ENCODE data around the gene PARVB. TPM values are rescaled to one million over a fixed set of nuclear protein-coding genes. Genes with fewer than 3 reads are reported as not detected.

The PARVB gene
- total RNA-seq, 2 donors from 2014 or later = 4.5 to 11.4 TPM

DNA sequence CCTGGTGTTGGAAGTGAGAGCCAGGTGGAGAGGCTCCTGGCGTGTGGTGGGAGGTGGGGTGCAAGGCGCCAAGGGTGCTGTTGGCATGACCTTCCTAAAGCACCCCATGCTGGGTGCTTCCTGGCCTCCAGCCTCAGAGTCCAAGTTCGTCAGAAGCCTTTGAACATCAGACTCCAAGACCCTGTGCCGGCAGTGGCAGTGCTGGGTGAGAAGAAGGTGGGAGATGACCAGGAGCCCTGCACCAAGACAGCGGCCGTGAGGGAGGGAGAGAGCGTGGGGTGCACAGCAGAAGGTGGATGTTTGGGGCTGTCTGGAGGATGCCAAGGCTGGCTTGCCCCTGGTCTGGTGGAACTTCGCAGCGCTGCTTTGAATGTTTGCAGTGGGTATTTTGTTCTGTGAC, 29.7 kb upstream of the PARVB start:
- TF ChIP-seq, protein P1, sequence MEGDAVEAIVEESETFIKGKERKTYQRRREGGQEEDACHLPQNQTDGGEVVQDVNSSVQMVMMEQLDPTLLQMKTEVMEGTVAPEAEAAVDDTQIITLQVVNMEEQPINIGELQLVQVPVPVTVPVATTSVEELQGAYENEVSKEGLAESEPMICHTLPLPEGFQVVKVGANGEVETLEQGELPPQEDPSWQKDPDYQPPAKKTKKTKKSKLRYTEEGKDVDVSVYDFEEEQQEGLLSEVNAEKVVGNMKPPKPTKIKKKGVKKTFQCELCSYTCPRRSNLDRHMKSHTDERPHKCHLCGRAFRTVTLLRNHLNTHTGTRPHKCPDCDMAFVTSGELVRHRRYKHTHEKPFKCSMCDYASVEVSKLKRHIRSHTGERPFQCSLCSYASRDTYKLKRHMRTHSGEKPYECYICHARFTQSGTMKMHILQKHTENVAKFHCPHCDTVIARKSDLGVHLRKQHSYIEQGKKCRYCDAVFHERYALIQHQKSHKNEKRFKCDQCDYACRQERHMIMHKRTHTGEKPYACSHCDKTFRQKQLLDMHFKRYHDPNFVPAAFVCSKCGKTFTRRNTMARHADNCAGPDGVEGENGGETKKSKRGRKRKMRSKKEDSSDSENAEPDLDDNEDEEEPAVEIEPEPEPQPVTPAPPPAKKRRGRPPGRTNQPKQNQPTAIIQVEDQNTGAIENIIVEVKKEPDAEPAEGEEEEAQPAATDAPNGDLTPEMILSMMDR (IDR thresholded peaks at IDR 0.05) = no peak
- Histone ChIP-seq H3K27me3 (no peaks in the 10 kb centered on the region), H3K4me1 (no peaks in the 10 kb centered on the region), H3K9ac (ENCODE audit: low read depth in 2 of 2, low read length in 2 of 2) (no peak overlapping the region), H3K27ac (no peak overlapping the region), H3K36me3 (peaks cover 4% of the 10 kb centered on the region), H3K4me3 (no peak overlapping the region), H3K9me3 (no peaks in the 10 kb centered on the region)
- DNase-seq = no peak
- intact Hi-C loops (cut with DNase I) = loop anchor here (5.0 kb wide), 1 partner anchor 88 kb away; no protein-coding TSS in a partner anchor

DNA sequence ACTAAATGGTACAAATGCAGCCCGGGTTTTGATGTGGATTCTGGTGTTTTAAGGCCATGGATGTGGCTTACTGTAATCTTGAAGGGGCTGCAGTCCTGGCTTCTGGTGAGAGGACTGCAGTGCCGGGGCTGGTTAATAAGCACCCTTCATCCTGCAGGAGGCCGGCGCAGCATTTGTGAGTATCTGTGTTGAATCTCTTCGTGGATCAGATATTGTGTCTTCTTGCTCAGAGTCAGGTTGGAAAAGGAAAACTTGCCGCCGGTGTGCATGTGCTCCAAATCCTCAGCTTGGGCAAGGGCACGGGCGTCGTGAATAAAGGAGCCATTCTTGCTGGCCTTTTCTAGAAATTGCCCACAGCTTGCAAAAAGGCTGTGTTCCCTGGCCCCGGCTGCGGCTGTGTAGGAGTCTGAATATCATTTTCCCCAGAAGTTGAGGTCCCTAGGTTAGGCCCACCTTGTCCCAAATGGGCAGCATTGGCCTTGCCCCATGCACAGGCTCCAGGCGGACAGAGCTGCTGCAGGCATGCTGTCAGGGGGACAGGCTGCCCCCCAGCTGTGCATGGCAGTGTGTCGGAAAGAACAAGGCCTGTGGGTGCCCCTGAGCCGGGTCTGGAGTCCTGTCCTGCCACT, 28.9 kb upstream of the PARVB start:
- peaks cover 4% of the 10 kb centered on the region for H3K36me3 ChIP-seq
- no peaks in the 10 kb centered on the region for H3K27me3 ChIP-seq
- H3K4me3 ChIP-seq = no peak overlapping the region
- intact Hi-C loops (cut with DNase I) = no loop called here
- TF ChIP-seq, protein P1 (IDR thresholded peaks at IDR 0.05) = no peak
- H3K27ac ChIP-seq = no peak overlapping the region
- H3K9me3 ChIP-seq = no peaks in the 10 kb centered on the region
- no peak overlapping the region for H3K9ac ChIP-seq (ENCODE audit: low read depth in 2 of 2, low read length in 2 of 2)
- H3K4me1 ChIP-seq = no peaks in the 10 kb centered on the region
- DNase-seq = no peak

DNA sequence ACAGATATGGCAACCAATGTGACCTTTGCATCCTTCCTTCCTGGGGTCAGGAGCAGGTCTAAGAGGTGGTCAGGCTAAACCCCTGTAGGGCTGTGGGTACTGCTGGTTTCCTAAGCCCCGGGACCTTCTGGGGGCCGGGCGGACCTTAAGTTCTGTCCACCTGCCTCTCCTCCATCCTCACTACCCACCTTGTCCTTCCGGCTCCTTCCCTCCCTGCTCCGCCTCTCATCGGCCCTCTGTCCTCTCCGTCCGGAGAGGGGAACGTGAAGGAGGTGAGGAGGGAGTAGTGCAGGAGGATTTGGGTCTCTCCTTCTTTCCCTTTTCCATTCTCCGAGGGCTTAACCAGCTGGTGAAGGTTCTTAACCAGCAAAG, 28.3 kb upstream of the PARVB start:
- no peaks in the 10 kb centered on the region for H3K27me3 ChIP-seq
- H3K9me3 ChIP-seq = no peaks in the 10 kb centered on the region
- no peak for DNase-seq
- no peak overlapping the region for H3K27ac ChIP-seq
- TF ChIP-seq, protein P1 (IDR thresholded peaks at IDR 0.05) = no peak
- H3K4me3 ChIP-seq = no peak overlapping the region
- no peaks in the 10 kb centered on the region for H3K4me1 ChIP-seq
- no peak overlapping the region for H3K9ac ChIP-seq (ENCODE audit: low read depth in 2 of 2, low read length in 2 of 2)
- H3K36me3 ChIP-seq = peaks cover 4% of the 10 kb centered on the region
- intact Hi-C loops (cut with DNase I) = no loop called here

DNA sequence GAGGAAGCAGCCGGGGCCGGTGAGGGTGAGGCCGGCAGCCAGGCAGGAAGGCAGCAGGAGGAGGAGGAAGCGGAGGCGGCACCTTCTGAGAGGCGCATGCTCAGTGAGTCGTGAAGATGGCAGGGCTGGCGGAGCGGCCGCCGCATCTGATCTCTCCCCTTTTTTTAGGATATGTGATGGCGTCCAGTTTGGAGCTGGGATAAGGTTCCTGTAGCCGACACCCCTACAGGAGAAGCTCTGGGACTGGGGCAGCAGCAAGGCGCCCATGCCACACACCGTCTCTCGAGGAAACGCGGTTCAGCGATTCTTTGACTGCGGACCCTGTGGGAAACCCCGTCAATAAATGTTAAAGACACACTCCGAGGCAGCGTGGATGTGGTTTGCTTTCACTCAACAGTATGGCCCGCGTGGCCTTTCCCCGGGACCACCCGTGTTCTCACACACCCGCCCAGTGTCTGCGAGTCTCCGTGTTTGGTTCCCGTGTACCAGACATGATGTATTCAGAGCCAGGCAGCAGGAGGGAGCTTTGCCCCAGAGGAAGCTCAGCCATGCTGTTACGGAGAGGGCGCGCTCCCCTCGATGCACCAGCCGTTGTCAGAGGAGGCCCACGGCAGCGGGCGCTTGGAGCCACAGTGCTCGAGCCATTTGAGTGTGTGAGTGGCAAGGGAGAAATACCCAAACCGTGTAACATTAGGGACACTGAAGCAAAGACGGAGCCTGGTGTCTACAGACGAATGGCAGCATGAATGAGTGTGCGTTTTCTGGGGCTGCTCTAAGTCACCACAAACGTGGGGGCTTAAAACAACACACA, 27.7 kb upstream of the PARVB start:
- peak; percentile 46 for DNase-seq
- H3K36me3 ChIP-seq = peaks cover 4% of the 10 kb centered on the region
- intact Hi-C loops (cut with DNase I) = no loop called here

DNA sequence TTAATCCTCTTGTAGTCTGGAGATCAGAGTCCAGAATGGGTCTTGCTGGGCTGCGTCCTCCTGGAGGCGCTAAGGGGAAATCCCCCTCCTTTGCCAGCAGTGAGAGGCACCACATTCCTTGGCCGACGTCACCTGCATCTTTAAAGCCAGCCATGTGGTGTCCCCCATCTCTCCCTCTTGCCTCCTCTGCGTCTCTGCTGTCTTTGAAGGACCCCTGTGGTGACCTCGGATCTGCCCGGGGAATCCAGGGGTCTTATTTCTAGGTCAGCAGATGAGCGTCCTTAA, 27.2 kb upstream of the PARVB start:
- H3K9me3 ChIP-seq = no peaks in the 10 kb centered on the region
- no peaks in the 10 kb centered on the region for H3K4me1 ChIP-seq
- no peak overlapping the region for H3K4me3 ChIP-seq
- no peak overlapping the region for H3K9ac ChIP-seq (ENCODE audit: low read depth in 2 of 2, low read length in 2 of 2)
- TF ChIP-seq, protein P1 (IDR thresholded peaks at IDR 0.05) = no peak
- no peak for DNase-seq
- no peak overlapping the region for H3K27ac ChIP-seq
- H3K27me3 ChIP-seq = no peaks in the 10 kb centered on the region
- H3K36me3 ChIP-seq = peaks cover 4% of the 10 kb centered on the region
- intact Hi-C loops (cut with DNase I) = no loop called here

More for the DNA sequence above, 27.7 kb upstream of the PARVB start:
- Histone ChIP-seq H3K27me3 (no peaks in the 10 kb centered on the region), H3K9ac (ENCODE audit: low read depth in 2 of 2, low read length in 2 of 2) (no peak overlapping the region), H3K4me1 (no peaks in the 10 kb centered on the region), H3K9me3 (no peaks in the 10 kb centered on the region), H3K4me3 (no peak overlapping the region), H3K27ac (no peak overlapping the region)
- TF ChIP-seq, protein P1 (IDR thresholded peaks at IDR 0.05) = no peak

All from colonic mucosa (tissue), 4 donors.